HepG2 (cell line): ENCODE data around the gene PCDH12. TPM values are rescaled to one million over a fixed set of nuclear protein-coding genes. Genes with fewer than 3 reads are reported as not detected.

Experiments
- HNF4G ChIP-seq, 2 experiments: sonication (generic) in 1 of 2; formaldehyde crosslinking in 1 of 2; IDR thresholded peaks; 2 replicates each; pipeline versions ENCODE4 v1.4.0 to v1.6.1; 2011 to 2020; ENCODE audit warnings: borderline replicate concordance in 2 of 2, low read depth in 2 of 2, mild to moderate bottlenecking in 2 of 2, low read length in 1 of 2, missing genetic modification reagents in 1 of 2, moderate library complexity in 1 of 2
- NFYC ChIP-seq: IDR thresholded peaks from 2 replicates; pipeline ENCODE4 v1.6.1; 2016; ENCODE audit warnings: missing genetic modification reagents, missing compliant biosample characterization
- PRDM15 ChIP-seq: sonication (generic); formaldehyde crosslinking; IDR thresholded peaks from 2 replicates; pipeline ENCODE4 v1.4.0; 2020; ENCODE audit warnings: missing genetic modification reagents
- ZBTB1 ChIP-seq: sonication (generic); formaldehyde crosslinking; IDR thresholded peaks from 2 replicates; pipeline ENCODE4 v1.4.0; 2020; ENCODE audit warnings: missing genetic modification reagents, borderline replicate concordance
- ZFX ChIP-seq: sonication (generic); formaldehyde crosslinking; IDR thresholded peaks from 2 replicates; pipeline ENCODE4 v1.4.0; 2020; ENCODE audit warnings: mild to moderate bottlenecking, low read depth, missing genetic modification reagents, moderate library complexity
- ZMYM4 ChIP-seq: sonication (generic); formaldehyde crosslinking; IDR thresholded peaks from 2 replicates; pipeline ENCODE4 v1.8.1; 2023; ENCODE audit warnings: mild to moderate bottlenecking, missing genetic modification reagents
- ZNF441 ChIP-seq: sonication (generic); formaldehyde crosslinking; IDR thresholded peaks from 2 replicates; pipeline ENCODE4 v1.7.0; 2021; ENCODE audit warnings: missing genetic modification reagents, borderline replicate concordance
- ZNF710 ChIP-seq: sonication (generic); formaldehyde crosslinking; IDR thresholded peaks from 2 replicates; pipeline ENCODE4 v1.5.0; 2020; ENCODE audit warnings: mild to moderate bottlenecking, missing genetic modification reagents, borderline replicate concordance
- polyA plus RNA-seq, 8 experiments: library from polyadenylated mRNA; depleted of rRNA in 3 of 8; stranded (reverse) in 7 of 8; unstranded in 1 of 8; fragments of >200 nt; fragmentation: Illumina TruSeq in 4 of 8; extraction: Trizol in 4 of 8; gene quantifications; 2 replicates each; pipeline versions ENCODE4 v1.2.1 to v1.2.3, GENCODE V29; 2011 to 2016; ENCODE audit warnings: low read depth in 4 of 8, missing spikeins in 1 of 8, mixed read lengths in 1 of 8; ENCODE audit not compliant: insufficient read depth in 1 of 8
- total RNA-seq, 5 experiments: library from RNA; depleted of rRNA; stranded (reverse); fragments of >200 nt; fragmentation: Illumina TruSeq; extraction: Trizol; gene quantifications; 2 replicates each; pipeline ENCODE4 v1.2.3, GENCODE V29; 2016; ENCODE audit warnings: low read depth in 1 of 5
- TF ChIP-seq, protein P1 (sequence below): sonication (generic); formaldehyde crosslinking; IDR thresholded peaks from one replicate; pipeline ENCODE4 v1.5.1; 2020; ENCODE audit warnings: mild to moderate bottlenecking, missing genetic modification reagents; ENCODE audit errors: not compliant biosample characterization
- TF ChIP-seq, protein P2 (sequence below): conservative IDR thresholded peaks from 2 replicates; pipeline ENCODE4 v1.6.1; 2018; ENCODE audit warnings: missing genetic modification reagents

PCDH12 gene
- total and polyA plus RNA-seq, 2 of the 13 experiments (the other 11 are each of a cell fraction or from before 2014, with no cell fraction given) = not detected

DNA sequence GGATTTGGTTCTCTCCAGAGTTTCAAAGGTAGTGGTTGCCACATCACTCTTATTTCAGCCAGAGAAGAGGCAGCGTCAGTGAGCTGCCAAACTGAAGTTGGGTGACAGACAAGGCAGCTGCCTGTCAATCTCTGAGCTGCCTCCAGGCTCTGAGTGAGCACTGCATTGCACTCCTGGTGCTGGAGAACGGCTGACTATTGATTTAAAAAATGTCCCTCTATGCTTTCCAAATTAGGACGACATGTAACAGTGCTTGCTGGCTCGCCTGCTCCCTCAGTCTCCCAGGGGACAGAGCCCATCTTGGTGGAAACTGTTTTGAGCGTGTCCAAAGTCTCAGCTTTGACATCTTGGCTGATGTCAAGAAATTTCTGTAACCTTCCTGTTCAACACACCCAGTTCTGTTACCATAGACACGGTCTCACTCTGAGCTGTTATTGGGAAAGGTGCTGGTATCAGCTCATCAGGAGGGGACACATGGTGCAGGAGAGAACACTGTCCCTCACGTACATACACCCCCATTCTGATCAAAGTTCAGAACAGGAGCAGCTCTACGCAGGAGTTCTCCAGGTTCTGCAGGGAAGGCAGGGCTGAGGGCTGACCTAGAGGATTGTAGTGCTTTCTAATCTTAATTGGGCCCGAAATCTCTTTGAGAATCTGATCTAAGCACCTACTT lies 15.7 kb downstream of the PCDH12 start (continued):
- peak; percentile 20; the same call in 1 of the 2 replicates for TF ChIP-seq HNF4G (IDR thresholded peaks at IDR 0.05; ENCODE audit: borderline replicate concordance, low read depth, low read length)
- TF ChIP-seq HNF4G (CRISPR knock-in tag; IDR thresholded peaks at IDR 0.05; ENCODE audit: borderline replicate concordance, low read depth) = 0 out of 2 replicates have a peak, but pooled peaks have one; percentile 32
- TF ChIP-seq, protein P1, sequence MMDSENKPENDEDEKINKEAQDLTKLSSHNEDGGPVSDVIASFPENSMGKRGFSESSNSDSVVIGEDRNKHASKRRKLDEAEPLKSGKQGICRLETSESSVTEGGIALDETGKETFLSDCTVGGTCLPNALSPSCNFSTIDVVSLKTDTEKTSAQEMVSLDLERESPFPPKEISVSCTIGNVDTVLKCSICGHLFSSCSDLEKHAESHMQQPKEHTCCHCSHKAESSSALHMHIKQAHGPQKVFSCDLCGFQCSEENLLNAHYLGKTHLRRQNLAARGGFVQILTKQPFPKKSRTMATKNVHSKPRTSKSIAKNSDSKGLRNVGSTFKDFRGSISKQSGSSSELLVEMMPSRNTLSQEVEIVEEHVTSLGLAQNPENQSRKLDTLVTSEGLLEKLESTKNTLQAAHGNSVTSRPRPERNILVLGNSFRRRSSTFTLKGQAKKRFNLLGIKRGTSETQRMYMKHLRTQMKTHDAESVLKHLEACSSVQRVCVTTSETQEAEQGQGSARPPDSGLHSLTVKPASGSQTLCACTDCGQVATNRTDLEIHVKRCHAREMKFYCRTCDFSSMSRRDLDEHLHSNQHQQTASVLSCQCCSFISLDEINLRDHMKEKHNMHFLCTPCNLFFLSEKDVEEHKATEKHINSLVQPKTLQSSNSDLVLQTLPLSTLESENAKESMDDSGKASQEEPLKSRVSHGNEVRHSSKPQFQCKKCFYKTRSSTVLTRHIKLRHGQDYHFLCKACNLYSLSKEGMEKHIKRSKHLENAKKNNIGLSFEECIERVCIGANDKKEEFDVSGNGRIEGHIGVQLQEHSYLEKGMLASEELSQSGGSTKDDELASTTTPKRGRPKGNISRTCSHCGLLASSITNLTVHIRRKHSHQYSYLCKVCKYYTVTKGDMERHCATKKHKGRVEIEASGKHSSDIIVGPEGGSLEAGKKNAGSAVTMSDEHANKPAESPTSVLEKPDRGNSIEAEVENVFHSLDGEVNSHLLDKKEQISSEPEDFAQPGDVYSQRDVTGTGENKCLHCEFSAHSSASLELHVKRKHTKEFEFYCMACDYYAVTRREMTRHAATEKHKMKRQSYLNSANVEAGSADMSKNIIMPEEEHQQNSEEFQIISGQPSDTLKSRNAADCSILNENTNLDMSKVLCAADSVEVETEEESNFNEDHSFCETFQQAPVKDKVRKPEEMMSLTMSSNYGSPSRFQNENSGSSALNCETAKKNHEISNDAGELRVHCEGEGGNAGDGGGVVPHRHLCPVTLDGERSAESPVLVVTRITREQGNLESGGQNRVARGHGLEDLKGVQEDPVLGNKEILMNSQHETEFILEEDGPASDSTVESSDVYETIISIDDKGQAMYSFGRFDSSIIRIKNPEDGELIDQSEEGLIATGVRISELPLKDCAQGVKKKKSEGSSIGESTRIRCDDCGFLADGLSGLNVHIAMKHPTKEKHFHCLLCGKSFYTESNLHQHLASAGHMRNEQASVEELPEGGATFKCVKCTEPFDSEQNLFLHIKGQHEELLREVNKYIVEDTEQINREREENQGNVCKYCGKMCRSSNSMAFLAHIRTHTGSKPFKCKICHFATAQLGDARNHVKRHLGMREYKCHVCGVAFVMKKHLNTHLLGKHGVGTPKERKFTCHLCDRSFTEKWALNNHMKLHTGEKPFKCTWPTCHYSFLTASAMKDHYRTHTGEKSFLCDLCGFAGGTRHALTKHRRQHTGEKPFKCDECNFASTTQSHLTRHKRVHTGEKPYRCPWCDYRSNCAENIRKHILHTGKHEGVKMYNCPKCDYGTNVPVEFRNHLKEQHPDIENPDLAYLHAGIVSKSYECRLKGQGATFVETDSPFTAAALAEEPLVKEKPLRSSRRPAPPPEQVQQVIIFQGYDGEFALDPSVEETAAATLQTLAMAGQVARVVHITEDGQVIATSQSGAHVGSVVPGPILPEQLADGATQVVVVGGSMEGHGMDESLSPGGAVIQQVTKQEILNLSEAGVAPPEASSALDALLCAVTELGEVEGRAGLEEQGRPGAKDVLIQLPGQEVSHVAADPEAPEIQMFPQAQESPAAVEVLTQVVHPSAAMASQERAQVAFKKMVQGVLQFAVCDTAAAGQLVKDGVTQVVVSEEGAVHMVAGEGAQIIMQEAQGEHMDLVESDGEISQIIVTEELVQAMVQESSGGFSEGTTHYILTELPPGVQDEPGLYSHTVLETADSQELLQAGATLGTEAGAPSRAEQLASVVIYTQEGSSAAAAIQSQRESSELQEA = no peak
- TF ChIP-seq, protein P2, sequence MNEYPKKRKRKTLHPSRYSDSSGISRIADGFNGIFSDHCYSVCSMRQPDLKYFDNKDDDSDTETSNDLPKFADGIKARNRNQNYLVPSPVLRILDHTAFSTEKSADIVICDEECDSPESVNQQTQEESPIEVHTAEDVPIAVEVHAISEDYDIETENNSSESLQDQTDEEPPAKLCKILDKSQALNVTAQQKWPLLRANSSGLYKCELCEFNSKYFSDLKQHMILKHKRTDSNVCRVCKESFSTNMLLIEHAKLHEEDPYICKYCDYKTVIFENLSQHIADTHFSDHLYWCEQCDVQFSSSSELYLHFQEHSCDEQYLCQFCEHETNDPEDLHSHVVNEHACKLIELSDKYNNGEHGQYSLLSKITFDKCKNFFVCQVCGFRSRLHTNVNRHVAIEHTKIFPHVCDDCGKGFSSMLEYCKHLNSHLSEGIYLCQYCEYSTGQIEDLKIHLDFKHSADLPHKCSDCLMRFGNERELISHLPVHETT (CRISPR knock-in tag) = no peak
- TF ChIP-seq PRDM15 = no peak
- TF ChIP-seq ZFX (CRISPR knock-in tag) = no peak
- no peak for TF ChIP-seq ZMYM4
- no peak for TF ChIP-seq ZNF710 (CRISPR knock-in tag)
- TF ChIP-seq ZBTB1 = no peak
- no peak for TF ChIP-seq ZNF441 (CRISPR knock-in tag)
- no peak for TF ChIP-seq NFYC
